ENCODE measurements around the gene DEFB112.

The DEFB112 gene

DNA sequence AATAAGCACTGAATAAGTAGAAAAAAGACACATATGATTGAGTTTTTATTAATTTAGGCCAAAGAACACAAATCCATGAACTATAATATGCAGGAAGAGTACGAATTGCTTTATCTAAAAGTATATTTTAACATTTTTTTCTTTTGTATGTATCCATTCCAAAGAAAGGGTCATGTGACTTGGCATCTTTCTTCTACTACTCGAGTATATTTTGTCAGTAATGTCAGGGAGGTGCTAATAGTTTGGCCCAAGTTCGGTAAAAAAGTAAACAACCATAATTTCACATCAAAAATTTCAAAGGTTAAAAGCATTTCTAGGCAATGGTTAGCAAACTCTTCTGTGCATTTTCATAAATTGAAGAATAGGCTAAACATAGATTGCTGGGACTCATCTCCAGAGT, 46.6 kb downstream of the DEFB112 start:
- no peak for DNase-seq (ENCODE audit: low spot score)
- TF ChIP-seq, protein P1, sequence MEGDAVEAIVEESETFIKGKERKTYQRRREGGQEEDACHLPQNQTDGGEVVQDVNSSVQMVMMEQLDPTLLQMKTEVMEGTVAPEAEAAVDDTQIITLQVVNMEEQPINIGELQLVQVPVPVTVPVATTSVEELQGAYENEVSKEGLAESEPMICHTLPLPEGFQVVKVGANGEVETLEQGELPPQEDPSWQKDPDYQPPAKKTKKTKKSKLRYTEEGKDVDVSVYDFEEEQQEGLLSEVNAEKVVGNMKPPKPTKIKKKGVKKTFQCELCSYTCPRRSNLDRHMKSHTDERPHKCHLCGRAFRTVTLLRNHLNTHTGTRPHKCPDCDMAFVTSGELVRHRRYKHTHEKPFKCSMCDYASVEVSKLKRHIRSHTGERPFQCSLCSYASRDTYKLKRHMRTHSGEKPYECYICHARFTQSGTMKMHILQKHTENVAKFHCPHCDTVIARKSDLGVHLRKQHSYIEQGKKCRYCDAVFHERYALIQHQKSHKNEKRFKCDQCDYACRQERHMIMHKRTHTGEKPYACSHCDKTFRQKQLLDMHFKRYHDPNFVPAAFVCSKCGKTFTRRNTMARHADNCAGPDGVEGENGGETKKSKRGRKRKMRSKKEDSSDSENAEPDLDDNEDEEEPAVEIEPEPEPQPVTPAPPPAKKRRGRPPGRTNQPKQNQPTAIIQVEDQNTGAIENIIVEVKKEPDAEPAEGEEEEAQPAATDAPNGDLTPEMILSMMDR (IDR thresholded peaks at IDR 0.05; ENCODE audit: extremely low read depth, missing control alignments): no peak

DNA sequence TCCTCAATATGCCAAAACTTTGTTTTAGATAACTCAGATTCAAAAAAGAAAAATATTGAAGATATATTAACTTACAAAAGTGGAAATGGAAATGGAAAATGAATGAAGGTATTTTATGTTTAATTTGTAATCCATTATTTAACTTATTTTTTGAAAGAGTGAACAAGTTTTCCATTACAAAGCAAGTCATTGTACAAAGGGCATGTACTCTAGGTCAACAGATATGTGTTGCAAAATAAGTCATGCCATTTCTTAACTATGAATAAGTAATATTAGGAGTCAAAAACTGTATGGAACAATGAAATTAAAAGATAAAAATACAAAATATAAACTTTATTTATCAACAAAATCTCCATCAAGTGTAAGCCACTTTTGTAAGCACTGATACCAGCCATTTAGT, 54.5 kb downstream of the DEFB112 start:
- TF ChIP-seq, protein P1 (IDR thresholded peaks at IDR 0.05; ENCODE audit: extremely low read depth, missing control alignments): no peak
- no peak for DNase-seq (ENCODE audit: low spot score)

Measured in GM20000 (cell line).